ENCODE measurements around the gene PLXNA4. TPM values are rescaled to one million over a fixed set of nuclear protein-coding genes. Genes with fewer than 3 reads are reported as not detected.

PLXNA4 gene
- total RNA-seq, 4 donors from 2014 or later = 1.1 to 2.8 (median 1.4) TPM

DNA sequence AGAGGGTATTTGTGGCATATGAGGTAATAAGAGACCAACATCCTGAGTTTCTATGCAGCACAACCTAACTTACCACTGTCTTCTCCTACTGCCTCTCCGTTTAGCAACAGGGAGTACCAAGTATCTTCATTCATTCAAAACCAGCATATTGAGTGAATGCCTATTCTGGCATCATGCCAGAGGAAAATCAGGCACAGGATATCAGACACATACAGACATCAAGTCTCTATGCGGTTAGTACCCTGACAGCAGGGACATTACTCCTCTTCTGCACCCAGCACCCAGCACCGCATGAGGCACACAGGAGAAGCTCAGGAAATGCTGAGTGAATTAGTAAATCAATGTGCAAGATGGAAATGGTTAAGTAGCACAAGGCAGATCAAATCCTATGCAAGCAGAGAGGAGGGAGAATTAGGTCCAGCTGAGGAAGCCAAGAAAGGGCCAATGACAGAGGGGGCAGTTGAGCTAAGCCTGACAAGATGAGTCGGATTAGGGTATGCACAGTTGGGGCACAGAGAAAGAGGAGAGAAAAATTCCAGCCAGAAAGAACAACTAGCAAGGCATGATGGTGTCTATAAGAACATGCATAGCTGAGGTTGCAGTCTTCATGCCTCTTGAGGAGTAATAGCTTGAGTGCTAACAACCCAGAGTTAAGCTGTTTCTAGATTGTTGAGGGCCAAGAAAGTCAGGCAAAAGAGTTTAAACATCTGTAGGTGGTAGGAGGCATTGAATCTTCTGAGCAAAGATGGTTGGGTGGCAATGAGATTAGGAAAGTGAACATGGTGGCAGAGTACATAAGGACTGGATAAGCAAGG is 146.0 kb downstream of the PLXNA4 start:
- Histone ChIP-seq H3K4me1 (peaks cover 6 to 16% (median 10%) of the 10 kb centered on the region in 4 donors), H3K27me3 (no peaks in the 10 kb centered on the region), H3K9me3 (no peaks in the 10 kb centered on the region), H3K27ac (no peak overlapping the region), H3K36me3 (no peaks in the 10 kb centered on the region), H3K4me3 (no peak overlapping the region)
- in situ Hi-C loops (cut with MboI; ENCODE audit: low pct_ligation_motif_present in 1 of 4, low pct_unique_long_range_greater_than_20kb in 1 of 4, low sequenced_read_pairs in 3 of 4) (no loop called here), intact Hi-C loops (cut with DNase I; ENCODE audit: low total_unique reads) (no loop called here)
- no peak for DNase-seq
- no peak for TF ChIP-seq POLR2A (IDR thresholded peaks at IDR 0.05)
- no peak for TF ChIP-seq POLR2AphosphoS5 (IDR thresholded peaks at IDR 0.05)
- TF ChIP-seq CTCF (IDR thresholded peaks at IDR 0.05) = no peak
- TF ChIP-seq EP300 (IDR thresholded peaks at IDR 0.05; ENCODE audit: low read depth) = no peak
- WGBS, 2 donors (ENCODE audit: low coverage in 1 of 2) = 88 to 100% methylated on average over 1 to 4 of the region's 4 CpGs

DNA sequence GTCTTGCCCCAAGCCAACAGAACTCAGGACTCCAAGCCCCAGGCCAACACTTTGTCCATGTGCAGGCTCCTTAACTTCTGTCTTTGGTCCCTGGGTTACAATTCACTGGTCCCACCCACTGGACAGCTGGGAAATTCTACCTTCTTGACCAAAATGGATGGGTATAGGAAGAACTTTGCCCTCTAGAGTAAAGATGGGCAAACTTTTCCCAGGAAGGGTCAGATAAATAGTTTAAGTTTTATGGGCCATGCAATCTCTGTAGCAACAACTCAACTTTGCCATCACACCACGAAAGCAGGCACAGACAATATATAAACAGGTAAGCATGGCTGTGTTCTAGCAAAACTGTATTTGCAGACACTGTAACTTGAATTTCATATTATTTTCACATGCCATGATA is 147.1 kb downstream of the PLXNA4 start:
- 65 to 83% methylated on average over 1 of the region's 1 CpG for WGBS, 2 donors (ENCODE audit: low coverage in 1 of 2)
- no peak for TF ChIP-seq CTCF (IDR thresholded peaks at IDR 0.05)
- no peak for TF ChIP-seq POLR2A (IDR thresholded peaks at IDR 0.05)
- TF ChIP-seq EP300 (IDR thresholded peaks at IDR 0.05; ENCODE audit: low read depth) = no peak
- TF ChIP-seq POLR2AphosphoS5 (IDR thresholded peaks at IDR 0.05) = no peak
- H3K9me3 ChIP-seq = no peaks in the 10 kb centered on the region
- H3K27me3 ChIP-seq = no peaks in the 10 kb centered on the region
- intact Hi-C loops (cut with DNase I; ENCODE audit: low total_unique reads) (no loop called here), in situ Hi-C loops (cut with MboI; ENCODE audit: low pct_ligation_motif_present in 1 of 4, low pct_unique_long_range_greater_than_20kb in 1 of 4, low sequenced_read_pairs in 3 of 4) (no loop called here)
- no peak for DNase-seq
- H3K27ac ChIP-seq = no peak overlapping the region
- H3K4me3 ChIP-seq = no peak overlapping the region
- peaks cover 6 to 16% (median 10%) of the 10 kb centered on the region in 4 donors for H3K4me1 ChIP-seq
- H3K36me3 ChIP-seq = no peaks in the 10 kb centered on the region

DNA sequence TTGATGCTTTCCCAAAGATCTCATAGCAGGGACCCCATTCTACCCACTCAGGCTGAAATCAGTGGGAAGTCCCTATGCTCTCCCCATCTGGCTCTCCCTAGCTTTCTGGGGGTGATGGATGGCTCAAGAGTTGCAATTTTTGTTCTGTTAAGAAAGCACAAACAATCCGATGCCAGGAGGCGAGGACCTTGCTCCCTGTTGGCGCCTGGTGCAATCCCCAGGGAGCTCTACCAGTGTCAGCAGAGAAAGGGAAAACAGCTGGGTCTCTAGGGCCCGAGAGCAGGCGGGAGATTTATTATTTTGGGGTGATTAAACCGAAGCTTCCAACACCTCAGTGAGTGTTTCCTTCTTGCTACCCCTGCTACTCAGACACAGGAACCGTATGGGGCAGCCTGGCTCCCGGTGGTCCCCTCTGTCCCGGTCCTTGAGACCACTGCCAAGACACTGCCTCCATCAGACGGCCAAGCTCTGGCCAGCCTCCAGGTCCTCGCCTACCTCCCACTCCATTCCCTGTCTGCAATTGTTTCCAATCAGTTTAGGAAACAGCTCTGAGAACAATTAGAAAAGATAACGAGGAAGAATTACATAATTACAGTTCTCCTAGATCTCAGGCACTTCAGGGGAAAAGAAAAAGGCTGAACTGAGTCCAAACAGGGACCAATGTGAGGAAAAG is 147.9 kb downstream of the PLXNA4 start:
- DNase-seq = no peak
- WGBS, 2 donors (ENCODE audit: low coverage in 1 of 2) = 56 to 58% methylated on average over 1 to 12 of the region's 12 CpGs
- intact Hi-C loops (cut with DNase I; ENCODE audit: low total_unique reads) = no loop called here

More for the DNA sequence above, 147.9 kb downstream of the PLXNA4 start:
- no peak overlapping the region for H3K27ac ChIP-seq
- in situ Hi-C loops (cut with MboI; ENCODE audit: low pct_ligation_motif_present in 1 of 4, low pct_unique_long_range_greater_than_20kb in 1 of 4, low sequenced_read_pairs in 3 of 4) = no loop called here
- H3K9me3 ChIP-seq = no peaks in the 10 kb centered on the region
- TF ChIP-seq EP300 (IDR thresholded peaks at IDR 0.05; ENCODE audit: low read depth) = no peak
- TF ChIP-seq POLR2AphosphoS5 (IDR thresholded peaks at IDR 0.05) = no peak
- no peak for TF ChIP-seq POLR2A (IDR thresholded peaks at IDR 0.05)
- TF ChIP-seq CTCF (IDR thresholded peaks at IDR 0.05) = no peak
- no peak overlapping the region for H3K4me3 ChIP-seq
- no peaks in the 10 kb centered on the region for H3K36me3 ChIP-seq
- no peaks in the 10 kb centered on the region for H3K27me3 ChIP-seq
- peaks cover 6 to 16% (median 10%) of the 10 kb centered on the region in 4 donors for H3K4me1 ChIP-seq
